HepG2 (cell line): ENCODE data around the gene CDH23. TPM values are rescaled to one million over a fixed set of nuclear protein-coding genes. Genes with fewer than 3 reads are reported as not detected.

ENCODE experiments used
- CHD2 ChIP-seq: IDR thresholded peaks from 2 replicates; pipeline ENCODE4 v1.6.1; 2011; ENCODE audit warnings: low read depth, low read length, improper control_type of control experiment
- CHD4 ChIP-seq: fragments of 200-600 bp; sonication (generic); IDR thresholded peaks from 2 replicates; pipeline ENCODE4 v1.7.0; 2017; ENCODE audit warnings: mild to moderate bottlenecking, low read length, borderline replicate concordance
- DNMT1 ChIP-seq: sonication (generic); formaldehyde crosslinking; IDR thresholded peaks from 2 replicates; pipeline ENCODE4 v1.5.1; 2020; ENCODE audit warnings: mild to moderate bottlenecking, missing genetic modification reagents
- DPF2 ChIP-seq: sonication (generic); formaldehyde crosslinking; IDR thresholded peaks from 2 replicates; pipeline ENCODE4 v1.4.0; 2020; ENCODE audit warnings: mild to moderate bottlenecking, low read depth, missing genetic modification reagents, borderline replicate concordance
- HMG20A ChIP-seq: IDR thresholded peaks from 2 replicates; pipeline ENCODE4 v1.6.1; 2016; ENCODE audit warnings: borderline replicate concordance
- HOXA3 ChIP-seq: sonication (generic); formaldehyde crosslinking; IDR thresholded peaks from 2 replicates; pipeline ENCODE4 v1.5.0; 2020; ENCODE audit warnings: missing genetic modification reagents
- KDM5B ChIP-seq: sonication (generic); formaldehyde crosslinking; IDR thresholded peaks from 2 replicates; pipeline ENCODE4 v1.4.0; 2020; ENCODE audit warnings: missing genetic modification reagents, mild to moderate bottlenecking, borderline replicate concordance
- TAF1 ChIP-seq: sonication (generic); formaldehyde crosslinking; IDR thresholded peaks from 2 replicates; pipeline ENCODE4 v1.4.0; 2020; ENCODE audit warnings: missing genetic modification reagents
- TBX3 ChIP-seq: fragments of 450-650 bp; IDR thresholded peaks from 2 replicates; pipeline ENCODE4 v1.6.1; 2017; ENCODE audit warnings: antibody characterized with exemption, mild to moderate bottlenecking, inconsistent platforms, borderline replicate concordance
- TEAD3 ChIP-seq: optimal IDR thresholded peaks from 2 replicates; pipeline ENCODE3; 2016; ENCODE audit warnings: borderline replicate concordance
- TOPORS ChIP-seq: sonication (generic); formaldehyde crosslinking; IDR thresholded peaks from 2 replicates; pipeline ENCODE4 v1.8.0; 2023; ENCODE audit warnings: mild to moderate bottlenecking, missing genetic modification reagents
- U2AF1 ChIP-seq: fragments of 200-400 bp; formaldehyde crosslinking; optimal IDR thresholded peaks from 2 replicates; pipeline ENCODE3; 2017; ENCODE audit warnings: mild to moderate bottlenecking, low read depth, low read length
- ZBTB21 ChIP-seq: sonication (generic); formaldehyde crosslinking; IDR thresholded peaks from 2 replicates; pipeline ENCODE4 v1.4.0; 2020; ENCODE audit warnings: missing genetic modification reagents
- ZNF232 ChIP-seq: sonication (generic); formaldehyde crosslinking; IDR thresholded peaks from 2 replicates; pipeline ENCODE4 v1.4.0; 2020; ENCODE audit warnings: missing genetic modification reagents, borderline replicate concordance
- ZNF772 ChIP-seq: sonication (generic); formaldehyde crosslinking; IDR thresholded peaks from 2 replicates; pipeline ENCODE4 v1.5.0; 2020; ENCODE audit warnings: mild to moderate bottlenecking, missing genetic modification reagents
- polyA plus RNA-seq, 8 experiments: library from polyadenylated mRNA; depleted of rRNA in 3 of 8; stranded (reverse) in 7 of 8; unstranded in 1 of 8; fragments of >200 nt; fragmentation: Illumina TruSeq in 4 of 8; extraction: Trizol in 4 of 8; gene quantifications; 2 replicates each; pipeline versions ENCODE4 v1.2.1 to v1.2.3, GENCODE V29; 2011 to 2016; ENCODE audit warnings: low read depth in 4 of 8, missing spikeins in 1 of 8, mixed read lengths in 1 of 8; ENCODE audit not compliant: insufficient read depth in 1 of 8
- total RNA-seq, 5 experiments: library from RNA; depleted of rRNA; stranded (reverse); fragments of >200 nt; fragmentation: Illumina TruSeq; extraction: Trizol; gene quantifications; 2 replicates each; pipeline ENCODE4 v1.2.3, GENCODE V29; 2016; ENCODE audit warnings: low read depth in 1 of 5
- TF ChIP-seq, protein P1 (sequence below): sonication (generic); formaldehyde crosslinking; conservative IDR thresholded peaks from 2 replicates; pipeline ENCODE4 v1.5.0; 2020; ENCODE audit warnings: missing genetic modification reagents
- TF ChIP-seq, protein P2 (sequence below): sonication (generic); formaldehyde crosslinking; IDR thresholded peaks from 2 replicates; pipeline ENCODE4 v1.8.1; 2023; ENCODE audit warnings: mild to moderate bottlenecking, missing genetic modification reagents, borderline replicate concordance
- TF ChIP-seq, protein P3 (sequence below): sonication (generic); formaldehyde crosslinking; IDR thresholded peaks from 2 replicates; pipeline ENCODE4 v1.4.0; 2020; ENCODE audit warnings: missing genetic modification reagents, borderline replicate concordance
- TF ChIP-seq, protein P4 (sequence below): sonication (generic); formaldehyde crosslinking; IDR thresholded peaks from 2 replicates; pipeline ENCODE4 v1.4.0; 2020; ENCODE audit warnings: missing genetic modification reagents
- TF ChIP-seq, protein P5 (sequence below): sonication (generic); formaldehyde crosslinking; conservative IDR thresholded peaks from 2 replicates; pipeline ENCODE4 v1.4.0; 2020; ENCODE audit warnings: missing genetic modification reagents
- TF ChIP-seq, protein P6 (sequence below): sonication (generic); formaldehyde crosslinking; IDR thresholded peaks from 2 replicates; pipeline ENCODE4 v1.4.0; 2020; ENCODE audit warnings: missing genetic modification reagents

Gene CDH23
- total and polyA plus RNA-seq, 2 of the 13 experiments (the other 11 are each of a cell fraction or from before 2014, with no cell fraction given), result 0.13 TPM; not detected in 1

DNA sequence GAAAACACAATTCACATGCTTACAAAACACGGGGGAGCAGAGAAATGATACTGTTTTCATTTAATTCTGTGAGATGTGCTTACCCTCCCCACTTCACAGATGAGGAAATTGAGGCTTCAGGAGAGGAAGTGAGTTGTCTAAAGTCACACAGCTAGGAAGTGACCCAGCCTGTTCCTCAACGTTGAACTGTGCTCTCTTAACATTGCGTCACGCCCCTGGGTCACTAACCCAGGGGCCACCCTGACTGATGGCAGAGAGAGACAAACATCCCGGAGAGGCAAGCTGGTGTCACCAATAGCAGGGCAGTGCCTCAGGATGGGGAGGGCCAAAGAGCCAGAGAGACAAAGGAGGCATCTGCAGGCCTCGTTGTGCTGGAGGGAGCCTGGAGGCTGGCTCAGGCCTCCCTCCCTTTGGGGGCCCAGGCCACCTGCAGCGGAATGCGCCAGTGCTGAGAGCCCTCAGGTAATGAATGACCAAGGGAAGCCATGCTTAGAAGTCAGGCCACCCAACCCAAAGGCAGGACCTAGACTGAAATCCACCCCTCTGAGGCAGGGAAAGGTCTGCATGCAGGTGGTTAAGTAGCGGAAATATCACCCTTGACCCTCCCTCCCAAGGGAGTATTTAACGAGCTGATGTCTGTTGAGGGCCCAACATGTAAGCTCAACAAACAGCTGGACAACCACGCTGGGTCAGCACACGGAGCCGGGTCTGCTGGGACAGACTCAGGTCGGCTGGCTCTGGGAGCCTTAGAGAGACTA lies 241.5 kb downstream of the CDH23 start (continued):
- TF ChIP-seq, protein P1, sequence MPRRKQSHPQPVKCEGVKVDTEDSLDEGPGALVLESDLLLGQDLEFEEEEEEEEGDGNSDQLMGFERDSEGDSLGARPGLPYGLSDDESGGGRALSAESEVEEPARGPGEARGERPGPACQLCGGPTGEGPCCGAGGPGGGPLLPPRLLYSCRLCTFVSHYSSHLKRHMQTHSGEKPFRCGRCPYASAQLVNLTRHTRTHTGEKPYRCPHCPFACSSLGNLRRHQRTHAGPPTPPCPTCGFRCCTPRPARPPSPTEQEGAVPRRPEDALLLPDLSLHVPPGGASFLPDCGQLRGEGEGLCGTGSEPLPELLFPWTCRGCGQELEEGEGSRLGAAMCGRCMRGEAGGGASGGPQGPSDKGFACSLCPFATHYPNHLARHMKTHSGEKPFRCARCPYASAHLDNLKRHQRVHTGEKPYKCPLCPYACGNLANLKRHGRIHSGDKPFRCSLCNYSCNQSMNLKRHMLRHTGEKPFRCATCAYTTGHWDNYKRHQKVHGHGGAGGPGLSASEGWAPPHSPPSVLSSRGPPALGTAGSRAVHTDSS, result no peak
- TF ChIP-seq DNMT1 (CRISPR knock-in tag), result no peak
- TF ChIP-seq, protein P2, sequence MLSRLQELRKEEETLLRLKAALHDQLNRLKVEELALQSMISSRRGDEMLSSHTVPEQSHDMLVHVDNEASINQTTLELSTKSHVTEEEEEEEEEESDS (CRISPR knock-in tag), result no peak; the same call in 1 of the 2 replicates
- TF ChIP-seq KDM5B, result peak; percentile 80
- peak; percentile 57; the same call in 1 of the 2 replicates for TF ChIP-seq DPF2 (CRISPR knock-in tag)
- TF ChIP-seq CHD4, result peak; percentile 94; the same call in 1 of the 2 replicates
- no peak for TF ChIP-seq CHD2
- TF ChIP-seq, protein P3, sequence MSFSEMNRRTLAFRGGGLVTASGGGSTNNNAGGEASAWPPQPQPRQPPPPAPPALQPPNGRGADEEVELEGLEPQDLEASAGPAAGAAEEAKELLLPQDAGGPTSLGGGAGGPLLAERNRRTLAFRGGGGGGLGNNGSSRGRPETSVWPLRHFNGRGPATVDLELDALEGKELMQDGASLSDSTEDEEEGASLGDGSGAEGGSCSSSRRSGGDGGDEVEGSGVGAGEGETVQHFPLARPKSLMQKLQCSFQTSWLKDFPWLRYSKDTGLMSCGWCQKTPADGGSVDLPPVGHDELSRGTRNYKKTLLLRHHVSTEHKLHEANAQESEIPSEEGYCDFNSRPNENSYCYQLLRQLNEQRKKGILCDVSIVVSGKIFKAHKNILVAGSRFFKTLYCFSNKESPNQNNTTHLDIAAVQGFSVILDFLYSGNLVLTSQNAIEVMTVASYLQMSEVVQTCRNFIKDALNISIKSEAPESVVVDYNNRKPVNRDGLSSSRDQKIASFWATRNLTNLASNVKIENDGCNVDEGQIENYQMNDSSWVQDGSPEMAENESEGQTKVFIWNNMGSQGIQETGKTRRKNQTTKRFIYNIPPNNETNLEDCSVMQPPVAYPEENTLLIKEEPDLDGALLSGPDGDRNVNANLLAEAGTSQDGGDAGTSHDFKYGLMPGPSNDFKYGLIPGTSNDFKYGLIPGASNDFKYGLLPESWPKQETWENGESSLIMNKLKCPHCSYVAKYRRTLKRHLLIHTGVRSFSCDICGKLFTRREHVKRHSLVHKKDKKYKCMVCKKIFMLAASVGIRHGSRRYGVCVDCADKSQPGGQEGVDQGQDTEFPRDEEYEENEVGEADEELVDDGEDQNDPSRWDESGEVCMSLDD, result no peak
- TF ChIP-seq TOPORS (CRISPR knock-in tag), result 0 out of 2 replicates have a peak, but pooled peaks have one; percentile 40
- peak; percentile 53; the same call in 1 of the 2 replicates for TF ChIP-seq ZNF232 (CRISPR knock-in tag)
- peak; percentile 86 for TF ChIP-seq HOXA3 (CRISPR knock-in tag)
- peak; percentile 92 for TF ChIP-seq ZBTB21 (CRISPR knock-in tag)
- TF ChIP-seq TEAD3 (CRISPR knock-in tag), result peak; percentile 80
- TF ChIP-seq TAF1 (CRISPR knock-in tag), result peak; percentile 71
- no peak for TF ChIP-seq TBX3
- TF ChIP-seq, protein P4, sequence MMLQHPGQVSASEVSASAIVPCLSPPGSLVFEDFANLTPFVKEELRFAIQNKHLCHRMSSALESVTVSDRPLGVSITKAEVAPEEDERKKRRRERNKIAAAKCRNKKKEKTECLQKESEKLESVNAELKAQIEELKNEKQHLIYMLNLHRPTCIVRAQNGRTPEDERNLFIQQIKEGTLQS, result peak; percentile 96
- TF ChIP-seq, protein P5, sequence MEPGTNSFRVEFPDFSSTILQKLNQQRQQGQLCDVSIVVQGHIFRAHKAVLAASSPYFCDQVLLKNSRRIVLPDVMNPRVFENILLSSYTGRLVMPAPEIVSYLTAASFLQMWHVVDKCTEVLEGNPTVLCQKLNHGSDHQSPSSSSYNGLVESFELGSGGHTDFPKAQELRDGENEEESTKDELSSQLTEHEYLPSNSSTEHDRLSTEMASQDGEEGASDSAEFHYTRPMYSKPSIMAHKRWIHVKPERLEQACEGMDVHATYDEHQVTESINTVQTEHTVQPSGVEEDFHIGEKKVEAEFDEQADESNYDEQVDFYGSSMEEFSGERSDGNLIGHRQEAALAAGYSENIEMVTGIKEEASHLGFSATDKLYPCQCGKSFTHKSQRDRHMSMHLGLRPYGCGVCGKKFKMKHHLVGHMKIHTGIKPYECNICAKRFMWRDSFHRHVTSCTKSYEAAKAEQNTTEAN (CRISPR knock-in tag), result 0 out of 2 replicates have a peak, but pooled peaks have one; percentile 39
- TF ChIP-seq, protein P6, sequence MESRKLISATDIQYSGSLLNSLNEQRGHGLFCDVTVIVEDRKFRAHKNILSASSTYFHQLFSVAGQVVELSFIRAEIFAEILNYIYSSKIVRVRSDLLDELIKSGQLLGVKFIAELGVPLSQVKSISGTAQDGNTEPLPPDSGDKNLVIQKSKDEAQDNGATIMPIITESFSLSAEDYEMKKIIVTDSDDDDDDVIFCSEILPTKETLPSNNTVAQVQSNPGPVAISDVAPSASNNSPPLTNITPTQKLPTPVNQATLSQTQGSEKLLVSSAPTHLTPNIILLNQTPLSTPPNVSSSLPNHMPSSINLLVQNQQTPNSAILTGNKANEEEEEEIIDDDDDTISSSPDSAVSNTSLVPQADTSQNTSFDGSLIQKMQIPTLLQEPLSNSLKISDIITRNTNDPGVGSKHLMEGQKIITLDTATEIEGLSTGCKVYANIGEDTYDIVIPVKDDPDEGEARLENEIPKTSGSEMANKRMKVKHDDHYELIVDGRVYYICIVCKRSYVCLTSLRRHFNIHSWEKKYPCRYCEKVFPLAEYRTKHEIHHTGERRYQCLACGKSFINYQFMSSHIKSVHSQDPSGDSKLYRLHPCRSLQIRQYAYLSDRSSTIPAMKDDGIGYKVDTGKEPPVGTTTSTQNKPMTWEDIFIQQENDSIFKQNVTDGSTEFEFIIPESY (CRISPR knock-in tag), result peak; percentile 43; the same call in 1 of the 2 replicates
- peak; percentile 67; the same call in 1 of the 2 replicates for TF ChIP-seq HMG20A
- TF ChIP-seq ZNF772 (CRISPR knock-in tag), result 0 out of 2 replicates have a peak, but pooled peaks have one; percentile 7
- TF ChIP-seq U2AF1, result peak; percentile 2
